Measurements from ENCODE around the gene SKIC8.

The SKIC8 gene

DNA sequence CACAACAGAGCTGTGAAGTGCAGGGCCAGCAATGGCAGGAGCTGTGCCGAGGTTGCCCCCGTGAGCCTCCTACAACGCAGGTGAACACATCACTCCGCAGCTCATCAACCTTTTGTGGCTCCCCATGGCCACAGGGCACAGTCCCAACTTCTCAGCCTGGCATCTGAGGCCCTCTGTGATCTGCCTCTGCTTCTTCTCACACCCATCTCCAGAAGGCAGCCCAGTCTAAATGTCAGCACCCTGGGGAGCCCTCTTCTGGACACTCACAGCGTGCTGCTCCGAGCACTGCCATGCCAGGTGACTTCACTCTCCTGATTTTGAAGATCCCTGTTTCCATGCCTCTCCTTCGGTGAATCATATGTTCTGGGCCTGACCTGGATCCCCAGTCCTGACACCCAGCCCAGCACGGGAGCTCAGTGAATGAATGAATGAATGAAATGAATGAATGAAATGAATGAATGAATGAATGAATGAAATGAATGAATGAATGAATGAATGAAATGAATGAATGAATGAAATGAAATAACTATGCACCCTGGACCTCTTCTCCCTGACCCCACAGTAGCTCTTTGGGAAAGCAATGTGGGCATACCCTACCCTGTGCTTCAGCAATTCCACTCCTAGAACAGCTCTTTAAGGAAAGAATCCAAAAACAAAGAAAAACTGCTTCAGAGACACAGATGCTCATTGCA lies 17.9 kb upstream of the SKIC8 start:
- Histone ChIP-seq H2AFZ (ENCODE audit: low read depth, low read length) (peak overlapping the region; percentile 85), H3K27ac (ENCODE audit: low read length) (peak overlapping the region; percentile 77), H3K36me3 (replicated peaks; ENCODE audit: low read depth, low read length) (no peaks in the 10 kb centered on the region), H4K20me1 (ENCODE audit: insufficient read depth, low read length) (no peaks in the 10 kb centered on the region), H3K4me1 (ENCODE audit: low read length) (peaks cover 21% of the 10 kb centered on the region), H3K9ac (ENCODE audit: low read length) (peak overlapping the region; percentile 67), H3K4me3 (ENCODE audit: low read length) (peak overlapping the region; percentile 69), H3K27me3 (ENCODE audit: low read depth, low read length) (no peaks in the 10 kb centered on the region), H3K4me2 (ENCODE audit: low read length) (peak overlapping the region; percentile 92), H3K79me2 (ENCODE audit: low read length) (no peaks in the 10 kb centered on the region), H3K9me3 (ENCODE audit: insufficient read depth, low read length) (no peaks in the 10 kb centered on the region)
- no peak for TF ChIP-seq EZH2phosphoT487 (IDR thresholded peaks at IDR 0.05; ENCODE audit: low read depth)
- TF ChIP-seq, protein P1, sequence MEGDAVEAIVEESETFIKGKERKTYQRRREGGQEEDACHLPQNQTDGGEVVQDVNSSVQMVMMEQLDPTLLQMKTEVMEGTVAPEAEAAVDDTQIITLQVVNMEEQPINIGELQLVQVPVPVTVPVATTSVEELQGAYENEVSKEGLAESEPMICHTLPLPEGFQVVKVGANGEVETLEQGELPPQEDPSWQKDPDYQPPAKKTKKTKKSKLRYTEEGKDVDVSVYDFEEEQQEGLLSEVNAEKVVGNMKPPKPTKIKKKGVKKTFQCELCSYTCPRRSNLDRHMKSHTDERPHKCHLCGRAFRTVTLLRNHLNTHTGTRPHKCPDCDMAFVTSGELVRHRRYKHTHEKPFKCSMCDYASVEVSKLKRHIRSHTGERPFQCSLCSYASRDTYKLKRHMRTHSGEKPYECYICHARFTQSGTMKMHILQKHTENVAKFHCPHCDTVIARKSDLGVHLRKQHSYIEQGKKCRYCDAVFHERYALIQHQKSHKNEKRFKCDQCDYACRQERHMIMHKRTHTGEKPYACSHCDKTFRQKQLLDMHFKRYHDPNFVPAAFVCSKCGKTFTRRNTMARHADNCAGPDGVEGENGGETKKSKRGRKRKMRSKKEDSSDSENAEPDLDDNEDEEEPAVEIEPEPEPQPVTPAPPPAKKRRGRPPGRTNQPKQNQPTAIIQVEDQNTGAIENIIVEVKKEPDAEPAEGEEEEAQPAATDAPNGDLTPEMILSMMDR (IDR thresholded peaks at IDR 0.05; ENCODE audit: low read depth, low read length) = peak; percentile 32

DNA sequence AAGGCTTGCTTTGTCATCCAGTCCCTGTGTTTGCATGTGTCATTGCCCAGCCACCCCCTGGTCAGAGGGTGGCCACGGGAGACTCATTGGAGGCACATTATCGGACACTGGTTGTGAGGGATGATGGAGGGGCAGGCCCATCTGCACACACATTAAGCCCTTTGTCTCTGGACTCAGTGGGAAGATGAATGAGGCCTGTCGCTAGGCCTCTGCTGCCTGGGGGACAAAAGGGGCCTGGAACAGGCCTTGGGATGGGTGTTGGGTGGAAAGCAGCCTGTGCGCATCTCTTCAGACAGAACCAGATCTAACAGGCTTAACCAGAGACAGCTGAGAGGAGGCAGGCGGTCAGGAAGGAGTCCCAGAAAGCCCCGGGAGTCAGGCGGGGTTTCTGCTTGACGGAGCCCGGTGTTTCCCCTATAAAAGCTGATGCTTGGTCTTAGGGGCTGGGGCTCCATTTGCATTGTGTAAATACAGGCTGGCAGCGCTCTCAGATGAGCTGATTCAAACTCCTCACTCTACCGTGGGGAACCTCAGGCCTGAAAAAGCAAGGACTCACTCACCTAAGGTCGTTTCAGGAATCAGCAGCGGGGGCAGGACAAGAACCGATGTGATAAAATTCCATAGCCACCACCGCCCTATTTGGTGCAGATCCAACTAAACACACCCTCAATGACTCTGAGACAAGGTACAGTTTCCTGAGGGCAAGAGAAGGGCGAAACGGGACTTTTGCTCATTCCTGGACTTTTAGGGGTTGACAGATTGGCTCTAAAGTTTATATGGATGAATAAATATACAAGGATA lies 17.1 kb upstream of the SKIC8 start:
- no peaks in the 10 kb centered on the region for H3K36me3 ChIP-seq (replicated peaks; ENCODE audit: low read depth, low read length)
- H3K4me1 ChIP-seq (ENCODE audit: low read length) = peaks cover 21% of the 10 kb centered on the region
- H3K27ac ChIP-seq (ENCODE audit: low read length) = peak overlapping the region; percentile 77
- H3K27me3 ChIP-seq (ENCODE audit: low read depth, low read length) = no peaks in the 10 kb centered on the region
- H3K9me3 ChIP-seq (ENCODE audit: insufficient read depth, low read length) = no peaks in the 10 kb centered on the region
- H3K4me2 ChIP-seq (ENCODE audit: low read length) = peak overlapping the region; percentile 92
- no peak for TF ChIP-seq EZH2phosphoT487 (IDR thresholded peaks at IDR 0.05; ENCODE audit: low read depth)
- TF ChIP-seq, protein P1 (IDR thresholded peaks at IDR 0.05; ENCODE audit: low read depth, low read length) = no peak
- peak overlapping the region; percentile 67 for H3K9ac ChIP-seq (ENCODE audit: low read length)
- H4K20me1 ChIP-seq (ENCODE audit: insufficient read depth, low read length) = no peaks in the 10 kb centered on the region
- peak overlapping the region; percentile 69 for H3K4me3 ChIP-seq (ENCODE audit: low read length)
- H2AFZ ChIP-seq (ENCODE audit: low read depth, low read length) = peak overlapping the region; percentile 85
- H3K79me2 ChIP-seq (ENCODE audit: low read length) = no peaks in the 10 kb centered on the region

DNA sequence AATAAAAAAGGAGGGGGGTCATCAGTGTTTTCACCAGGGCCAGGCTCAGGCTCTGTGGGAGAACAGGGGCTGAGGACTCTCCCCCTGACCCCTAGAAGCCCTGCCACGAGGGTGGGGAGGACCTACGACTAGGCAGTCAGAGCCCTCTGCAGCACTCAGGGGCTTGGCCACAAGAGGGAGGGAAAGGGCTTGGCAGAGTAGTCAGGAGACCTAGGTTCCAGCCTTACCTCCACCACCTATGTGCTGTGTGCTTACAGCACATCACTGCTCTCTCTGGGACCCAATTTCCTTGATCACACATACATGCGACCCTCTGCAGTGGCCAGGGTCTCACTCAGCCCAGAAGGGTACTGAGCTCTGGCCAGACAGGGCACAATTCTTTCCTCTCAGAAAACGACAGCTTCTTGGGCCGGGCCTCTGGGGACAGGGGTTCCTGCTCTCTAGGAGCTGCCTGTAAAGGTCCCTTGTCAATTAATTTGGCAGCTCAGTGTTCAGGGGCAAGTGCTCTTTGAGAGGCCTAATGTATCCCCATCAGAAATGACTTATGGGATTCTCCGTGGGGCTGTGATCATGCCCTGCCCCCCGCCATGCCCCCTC lies 16.4 kb upstream of the SKIC8 start:
- H3K4me2 ChIP-seq (ENCODE audit: low read length) = peak overlapping the region; percentile 92
- H3K4me1 ChIP-seq (ENCODE audit: low read length) = peaks cover 21% of the 10 kb centered on the region
- no peaks in the 10 kb centered on the region for H3K9me3 ChIP-seq (ENCODE audit: insufficient read depth, low read length)
- no peaks in the 10 kb centered on the region for H3K79me2 ChIP-seq (ENCODE audit: low read length)
- H3K36me3 ChIP-seq (replicated peaks; ENCODE audit: low read depth, low read length) = no peaks in the 10 kb centered on the region
- no peaks in the 10 kb centered on the region for H4K20me1 ChIP-seq (ENCODE audit: insufficient read depth, low read length)
- no peaks in the 10 kb centered on the region for H3K27me3 ChIP-seq (ENCODE audit: low read depth, low read length)
- H3K4me3 ChIP-seq (ENCODE audit: low read length) = peak overlapping the region; percentile 69
- H2AFZ ChIP-seq (ENCODE audit: low read depth, low read length) = peak overlapping the region; percentile 85; the same call in 1 of the 2 replicates
- TF ChIP-seq, protein P1 (IDR thresholded peaks at IDR 0.05; ENCODE audit: low read depth, low read length) = peak; percentile 82
- TF ChIP-seq EZH2phosphoT487 (IDR thresholded peaks at IDR 0.05; ENCODE audit: low read depth) = no peak
- peak overlapping the region; percentile 67 for H3K9ac ChIP-seq (ENCODE audit: low read length)
- H3K27ac ChIP-seq (ENCODE audit: low read length) = peak overlapping the region; percentile 77

DNA sequence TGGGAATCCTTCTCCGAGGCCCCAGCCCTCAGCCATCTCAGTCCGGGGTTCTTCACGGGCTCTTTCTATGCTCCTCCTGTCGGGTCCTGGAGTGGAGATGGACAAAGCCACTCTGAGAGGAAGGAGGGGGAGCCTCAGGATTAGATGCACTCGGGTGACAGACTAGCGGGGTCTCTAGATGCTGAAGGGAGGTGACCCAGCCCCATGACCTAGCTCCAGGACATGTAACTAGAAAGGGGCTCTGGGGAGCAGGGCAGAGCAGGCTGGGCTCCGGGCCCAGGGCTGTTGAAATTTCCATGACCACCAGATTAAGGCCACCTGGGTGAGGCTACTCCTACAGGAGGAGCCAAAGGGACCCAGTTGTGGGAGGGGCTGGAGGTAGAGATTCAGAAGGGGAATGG lies 14.8 kb upstream of the SKIC8 start:
- no peaks in the 10 kb centered on the region for H4K20me1 ChIP-seq (ENCODE audit: insufficient read depth, low read length)
- TF ChIP-seq, protein P1 (IDR thresholded peaks at IDR 0.05; ENCODE audit: low read depth, low read length) = no peak
- no peak for TF ChIP-seq EZH2phosphoT487 (IDR thresholded peaks at IDR 0.05; ENCODE audit: low read depth)
- no peak overlapping the region for H3K27ac ChIP-seq (ENCODE audit: low read length)
- no peak overlapping the region for H3K4me2 ChIP-seq (ENCODE audit: low read length)
- no peak overlapping the region for H3K4me3 ChIP-seq (ENCODE audit: low read length)
- no peak overlapping the region for H3K9ac ChIP-seq (ENCODE audit: low read length)
- H3K27me3 ChIP-seq (ENCODE audit: low read depth, low read length) = no peaks in the 10 kb centered on the region
- H3K4me1 ChIP-seq (ENCODE audit: low read length) = peaks cover 21% of the 10 kb centered on the region
- H3K79me2 ChIP-seq (ENCODE audit: low read length) = no peaks in the 10 kb centered on the region
- no peak overlapping the region for H2AFZ ChIP-seq (ENCODE audit: low read depth, low read length)
- no peaks in the 10 kb centered on the region for H3K36me3 ChIP-seq (replicated peaks; ENCODE audit: low read depth, low read length)
- no peaks in the 10 kb centered on the region for H3K9me3 ChIP-seq (ENCODE audit: insufficient read depth, low read length)

Data from OCI-LY3 (cell line).